ENCODE measurements around the gene FAM111A. TPM values are rescaled to one million over a fixed set of nuclear protein-coding genes. Genes with fewer than 3 reads are reported as not detected.
A peak's percentile ranks its signal among the peaks of the same experiment; 100 is the strongest.

Gene FAM111A
- total RNA-seq, 1 experiment from 2014 or later: 49.2 TPM

DNA sequence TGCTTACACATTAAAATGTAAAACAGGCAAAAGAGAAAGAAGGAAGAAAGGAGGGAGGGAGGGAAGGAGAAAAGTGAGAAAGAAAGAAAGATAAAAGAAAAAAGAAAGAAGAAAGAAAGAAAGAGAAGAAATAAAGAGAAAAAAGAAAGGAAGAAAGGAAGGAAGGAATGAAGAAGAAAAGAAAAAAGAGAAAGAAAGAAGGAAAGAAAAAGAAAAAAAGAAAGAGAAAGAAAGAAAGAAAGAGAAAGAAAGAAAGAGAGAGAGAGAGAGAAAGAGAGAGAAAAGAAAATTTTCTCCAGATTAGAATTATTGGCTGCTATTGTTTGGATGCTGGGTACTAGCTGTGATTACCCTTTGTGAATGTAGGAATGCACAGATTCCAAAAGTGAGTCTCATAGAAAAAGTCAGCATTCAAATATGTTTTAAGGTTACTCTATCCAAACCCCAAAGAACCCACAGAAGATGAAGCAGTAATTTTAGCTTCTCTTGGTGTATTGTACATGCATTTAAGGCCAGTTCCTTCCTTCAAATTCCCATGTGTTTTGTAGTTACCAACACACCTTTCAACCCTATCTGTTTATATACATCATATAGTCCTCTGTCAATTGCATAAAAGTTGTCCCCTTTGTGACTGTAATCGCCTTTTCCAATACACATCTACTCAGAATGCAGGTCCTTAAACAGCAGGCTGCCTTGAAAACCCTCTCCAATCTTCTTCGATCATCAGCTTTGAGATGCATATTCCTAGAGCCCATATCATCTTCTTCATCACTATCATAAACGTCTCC, 789 bp upstream of the FAM111A start:
- Histone ChIP-seq H2AFZ (ENCODE audit: low read length) (peak overlapping the region; percentile 85), H3F3A (ENCODE audit: low read length, unreplicated experiment) (no peaks in the 10 kb centered on the region), H3K4me2 (ENCODE audit: low read length) (peak overlapping the region; percentile 94), H3K4me3 (ENCODE audit: low read length) (peak overlapping the region; percentile 79), H3K79me2 (ENCODE audit: low read length) (peaks cover 36% of the 10 kb centered on the region), H4K20me1 (ENCODE audit: low read length) (no peaks in the 10 kb centered on the region), H3K9me3 (ENCODE audit: low read length) (no peaks in the 10 kb centered on the region), H3K27me3 (ENCODE audit: low read length) (no peaks in the 10 kb centered on the region), H3K9me2 (replicated peaks; ENCODE audit: low read length) (no peaks in the 10 kb centered on the region), H3K9ac (ENCODE audit: low read length) (peak overlapping the region; percentile 77), H3K4me1 (ENCODE audit: insufficient read depth, low read length) (peaks cover 35% of the 10 kb centered on the region), H3K27ac (ENCODE audit: low read length) (peak overlapping the region; percentile 68), H3K36me3 (ENCODE audit: low read depth, low read length) (0 out of 2 replicates have a peak, but pooled peaks cover 6% of the 10 kb centered on the region)
- ChIA-PET CTCF (interaction anchor here (0.6 to 1.8 kb wide), 3 partner anchors 14 to 462 kb away, joined by 3 to 13 read pairs (median 4); no protein-coding TSS in a partner anchor), POLR2A (ENCODE audit: unreplicated experiment) (interaction anchor here (0.5 to 0.6 kb wide), 3 partner anchors 31 to 527 kb away, joined by 3 to 5 read pairs (median 4); partner anchors contain the start of gene PATL1)
- TF ChIP-seq EZH2phosphoT487 (IDR thresholded peaks at IDR 0.05; ENCODE audit: borderline replicate concordance, low read length): no peak
- no peak for TF ChIP-seq CTCF (conservative IDR thresholded peaks at IDR 0.05; ENCODE audit: low read depth, low read length)
- BruUV-seq (replicated peaks): TSS peak; percentile 71
- intact Hi-C loops (cut with micrococcal nuclease): loop anchor here (1.0 to 10.0 kb wide), 4 partner anchors 16 to 565 kb away; partner anchors contain the start of genes FAM111B, LPXN and ZFP91
- ATAC-seq (no peak), DNase-seq (peak; percentile 37)

DNA sequence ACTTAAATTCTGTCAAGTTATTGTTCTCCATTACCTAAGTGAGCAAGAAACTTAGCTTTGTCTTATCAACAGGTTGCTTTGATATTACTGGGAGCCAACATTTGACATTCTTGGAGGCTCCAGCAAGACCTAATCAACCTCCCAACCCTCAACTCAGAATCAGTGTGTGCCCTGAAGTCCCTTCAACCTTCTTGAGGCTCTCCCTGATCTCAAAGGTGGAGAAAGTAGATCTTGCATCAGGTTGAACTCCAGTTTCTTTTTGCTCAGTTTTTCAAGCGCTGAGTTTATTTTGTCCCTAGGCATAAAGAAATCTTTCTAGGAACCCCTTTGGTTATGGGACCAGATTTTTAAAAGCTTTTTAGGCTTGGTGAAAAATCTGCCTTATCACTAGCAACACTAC, 1.4 kb downstream of the FAM111A start:
- peaks cover 38% of the 10 kb centered on the region for H3K4me1 ChIP-seq (ENCODE audit: insufficient read depth, low read length)
- H3F3A ChIP-seq (ENCODE audit: low read length, unreplicated experiment): no peaks in the 10 kb centered on the region
- ChIA-PET CTCF (interaction anchor here (0.8 to 1.5 kb wide), 2 partner anchors 8 to 14 kb away, joined by 5 to 6 read pairs; no protein-coding TSS in a partner anchor), POLR2A (ENCODE audit: unreplicated experiment) (no interaction called here)
- H3K9me2 ChIP-seq (replicated peaks; ENCODE audit: low read length): no peaks in the 10 kb centered on the region
- DNase-seq: peak; percentile 20
- H3K27ac ChIP-seq (ENCODE audit: low read length): peak overlapping the region; percentile 68
- no peaks in the 10 kb centered on the region for H3K9me3 ChIP-seq (ENCODE audit: low read length)
- no peaks in the 10 kb centered on the region for H4K20me1 ChIP-seq (ENCODE audit: low read length)
- H3K4me2 ChIP-seq (ENCODE audit: low read length): peak overlapping the region; percentile 94
- H3K27me3 ChIP-seq (ENCODE audit: low read length): no peaks in the 10 kb centered on the region
- intact Hi-C loops (cut with micrococcal nuclease): loop anchor here (5.0 to 10.0 kb wide), 2 partner anchors 411 to 567 kb away; partner anchors contain the start of genes LPXN and ZFP91
- no TSS peak for BruUV-seq (replicated peaks)
- H2AFZ ChIP-seq (ENCODE audit: low read length): peak overlapping the region; percentile 85
- H3K9ac ChIP-seq (ENCODE audit: low read length): peak overlapping the region; percentile 77
- peaks cover 45% of the 10 kb centered on the region for H3K79me2 ChIP-seq (ENCODE audit: low read length)
- TF ChIP-seq EZH2phosphoT487 (IDR thresholded peaks at IDR 0.05; ENCODE audit: borderline replicate concordance, low read length) (no peak), CTCF (conservative IDR thresholded peaks at IDR 0.05; ENCODE audit: low read depth, low read length) (no peak), EZH2 (IDR thresholded peaks at IDR 0.05; ENCODE audit: low read length, unreplicated experiment) (no peak)
- peaks cover 22% of the 10 kb centered on the region for H3K36me3 ChIP-seq (ENCODE audit: low read depth, low read length)
- no peak for ATAC-seq
- peak overlapping the region; percentile 79 for H3K4me3 ChIP-seq (ENCODE audit: low read length)

Measured in PC-3 (cell line).